GM23338 (cell line): Measurements from ENCODE around the gene DNAH6. TPM values are rescaled to one million over a fixed set of nuclear protein-coding genes. Genes with fewer than 3 reads are reported as not detected.

Experiments
- ATAC-seq: fragments of 200-7000 bp; cut with Tn5 transposase; 3 replicates; pipeline ENCODE4 v1.9.1; 2020
- DNase-seq: peaks from one replicate; pipeline ENCODE4 v3.0.0-alpha.2; 2015; ENCODE audit warnings: low spot score
- H2AFZ ChIP-seq: fragments of 200-600 bp; sonication (generic); 2 replicates; pipeline ENCODE4 v1.8.0; 2016; ENCODE audit warnings: antibody characterized with exemption, mild to moderate bottlenecking, moderate library complexity
- H3F3A ChIP-seq: fragments of 200-600 bp; sonication (generic); replicated peaks from 2 replicates; pipeline ENCODE4 v1.8.0; 2017; ENCODE audit warnings: antibody characterized with exemption, mixed run types, low read depth
- H3K27ac ChIP-seq: fragments of 200-600 bp; sonication (generic); 2 replicates; pipeline ENCODE4 v1.6.1; 2016; ENCODE audit warnings: low read depth
- H3K27me3 ChIP-seq: fragments of 200-600 bp; sonication (generic); 2 replicates; pipeline ENCODE4 v1.8.0; 2016; ENCODE audit warnings: mild to moderate bottlenecking, mixed run types, moderate library complexity; ENCODE audit not compliant: insufficient read depth
- H3K36me3 ChIP-seq: fragments of 200-600 bp; sonication (generic); 2 replicates; pipeline ENCODE4 v1.8.0; 2016; ENCODE audit warnings: mild to moderate bottlenecking; ENCODE audit not compliant: insufficient read depth
- H3K4me1 ChIP-seq: fragments of 200-600 bp; sonication (generic); 2 replicates; pipeline ENCODE4 v1.8.0; 2016; ENCODE audit warnings: mild to moderate bottlenecking, moderate library complexity; ENCODE audit not compliant: insufficient read depth
- H3K4me2 ChIP-seq: fragments of 200-600 bp; sonication (generic); 2 replicates; pipeline ENCODE4 v1.7.1; 2017; ENCODE audit warnings: mixed run types
- H3K4me3 ChIP-seq: fragments of 200-600 bp; sonication (generic); 2 replicates; pipeline ENCODE4 v1.6.1; 2016; ENCODE audit warnings: mixed run types
- H3K79me2 ChIP-seq: fragments of 200-600 bp; sonication (generic); replicated peaks from 2 replicates; pipeline ENCODE4 v1.8.0; 2017; ENCODE audit warnings: mild to moderate bottlenecking; ENCODE audit not compliant: insufficient read depth
- H3K9me2 ChIP-seq: fragments of 200-600 bp; sonication (generic); 2 replicates; pipeline ENCODE4 v1.8.0; 2017; ENCODE audit not compliant: insufficient read depth
- H4K20me1 ChIP-seq: fragments of 200-600 bp; sonication (generic); replicated peaks from 2 replicates; pipeline ENCODE4 v1.8.0; 2017; ENCODE audit warnings: mild to moderate bottlenecking; ENCODE audit not compliant: insufficient read depth
- H3K27ac Mint-ChIP-seq: 2 replicates; pipeline ENCODE4 v1.8.0; 2020; ENCODE audit warnings: inconsistent platforms, mild to moderate bottlenecking, moderate library complexity, mixed read lengths
- H3K27me3 Mint-ChIP-seq: 3 replicates; pipeline ENCODE4 v1.8.0; 2022; ENCODE audit warnings: low read depth, mild to moderate bottlenecking, moderate library complexity, mixed read lengths, inconsistent platforms; ENCODE audit not compliant: insufficient read depth, poor library complexity
- H3K36me3 Mint-ChIP-seq: 3 replicates; pipeline ENCODE4 v1.8.0; 2021; ENCODE audit warnings: low read depth, mild to moderate bottlenecking, inconsistent platforms, moderate library complexity, mixed read lengths
- H3K4me1 Mint-ChIP-seq: 3 replicates; pipeline ENCODE4 v1.8.0; 2020; ENCODE audit warnings: mild to moderate bottlenecking, inconsistent platforms, mixed read lengths
- H3K4me3 Mint-ChIP-seq: 3 replicates; pipeline ENCODE4 v1.8.0; 2021; ENCODE audit warnings: moderate library complexity, mild to moderate bottlenecking, inconsistent platforms, mixed read lengths
- H3K9me3 Mint-ChIP-seq: 3 replicates; pipeline ENCODE4 v1.8.0; 2020; ENCODE audit warnings: moderate library complexity, mild to moderate bottlenecking, inconsistent platforms, mixed read lengths
- CREB1 ChIP-seq: fragments of 250-450 bp; sonication (Bioruptor Pico); IDR thresholded peaks from 2 replicates; pipeline ENCODE4 v1.5.0; 2020; ENCODE audit warnings: low read depth, mild to moderate bottlenecking, moderate library complexity
- CTCF ChIP-seq, 2 experiments: fragments of 200-600 bp in 1 of 2; sonication (generic) in 1 of 2; conservative IDR thresholded peaks; 2 replicates each; pipeline versions ENCODE4 v1.5.1 to v1.6.1; 2016 to 2017; ENCODE audit warnings: antibody characterized with exemption in 2 of 2, low read depth in 2 of 2, mild to moderate bottlenecking in 2 of 2, moderate library complexity in 1 of 2
- ETS1 ChIP-seq: IDR thresholded peaks from 2 replicates; pipeline ENCODE4 v1.6.1; 2016; ENCODE audit warnings: antibody characterized with exemption
- EZH2 ChIP-seq: fragments of 200-600 bp; sonication (generic); IDR thresholded peaks from one replicate; pipeline ENCODE4 v1.8.0; 2017; ENCODE audit warnings: antibody characterized with exemption, mild to moderate bottlenecking, low read depth; ENCODE audit not compliant: unreplicated experiment
- EZH2phosphoT487 ChIP-seq: fragments of 200-600 bp; sonication (generic); IDR thresholded peaks from one replicate; pipeline ENCODE4 v1.8.1; 2018; ENCODE audit warnings: antibody characterized with exemption; ENCODE audit not compliant: unreplicated experiment
- JUNB ChIP-seq: IDR thresholded peaks from one replicate; pipeline ENCODE4 v1.6.1; 2016; ENCODE audit warnings: antibody characterized with exemption; ENCODE audit not compliant: unreplicated experiment
- NANOG ChIP-seq: IDR thresholded peaks from 2 replicates; pipeline ENCODE4 v1.6.1; 2016; ENCODE audit warnings: antibody characterized with exemption, borderline replicate concordance
- POLR2AphosphoS5 ChIP-seq: IDR thresholded peaks from 2 replicates; pipeline ENCODE4 v1.6.1; 2016; ENCODE audit warnings: antibody characterized with exemption, low read depth
- REST ChIP-seq: IDR thresholded peaks from one replicate; pipeline ENCODE4 v1.6.1; 2018; ENCODE audit warnings: antibody characterized with exemption; ENCODE audit not compliant: unreplicated experiment
- STAT1 ChIP-seq: IDR thresholded peaks from one replicate; pipeline ENCODE4 v1.6.1; 2016; ENCODE audit warnings: antibody characterized with exemption; ENCODE audit not compliant: unreplicated experiment
- ZNF114 ChIP-seq: fragments of 250-450 bp; sonication (Bioruptor Pico); IDR thresholded peaks from 2 replicates; pipeline ENCODE4 v1.5.0; 2020; ENCODE audit warnings: mild to moderate bottlenecking, moderate library complexity
- ZNF331 ChIP-seq: fragments of 250-450 bp; sonication (Bioruptor Pico); IDR thresholded peaks from 2 replicates; pipeline ENCODE4 v1.5.0; 2020; ENCODE audit warnings: low read depth, mild to moderate bottlenecking, moderate library complexity
- ZNF462 ChIP-seq: fragments of 250-450 bp; sonication (Bioruptor Pico); IDR thresholded peaks from 2 replicates; pipeline ENCODE4 v1.5.0; 2020; ENCODE audit warnings: mild to moderate bottlenecking, moderate library complexity
- polyA plus RNA-seq: library from polyadenylated mRNA; unstranded; fragments of >200 nt; fragmentation: Nextera tagmentation; extraction: Ambion mirVana; gene quantifications from 2 replicates; pipeline ENCODE4 v1.2.1, GENCODE V29; 2016
- total RNA-seq: library from RNA; depleted of rRNA; stranded (reverse); fragments of >200 nt; shearing (Covaris generic); gene quantifications from 2 replicates; pipeline ENCODE4 v1.2.3, GENCODE V29; 2014

Gene DNAH6
- total and polyA plus RNA-seq, 2 experiments from 2014 or later: 0.27 to 0.31 TPM

GRCh38 chr2:84816426-84817026, 300.2 kb downstream of the DNAH6 start:
- Histone ChIP-seq H4K20me1 (no peaks in the 10 kb centered on the region), H3K9me2 (peaks cover 7% of the 10 kb centered on the region; the same call in 1 of the 2 replicates), H3K79me2 (no peaks in the 10 kb centered on the region), H3K4me2 (no peak overlapping the region), H3K27ac (no peak overlapping the region), H3K36me3 (no peaks in the 10 kb centered on the region; the same call in 1 of the 2 replicates), H3K27me3 (no peaks in the 10 kb centered on the region), H2AFZ (no peak overlapping the region), H3F3A (no peaks in the 10 kb centered on the region), H3K4me3 (no peak overlapping the region), H3K4me1 (no peaks in the 10 kb centered on the region)
- Mint-ChIP-seq H3K27ac (no peak overlapping the region), H3K4me1 (0 out of 3 replicates have a peak, but pooled peaks cover 3% of the 10 kb centered on the region), H3K36me3 (no peaks in the 10 kb centered on the region), H3K4me3 (no peak overlapping the region), H3K27me3 (peaks cover 8% of the 10 kb centered on the region), H3K9me3 (no peaks in the 10 kb centered on the region)
- DNase-seq (no peak), ATAC-seq (no peak)
- TF ChIP-seq ZNF331 (CRISPR knock-in tag) (no peak), STAT1 (no peak), JUNB (no peak), ZNF114 (CRISPR knock-in tag) (no peak), REST (no peak), CREB1 (CRISPR knock-in tag) (no peak), ETS1 (no peak), CTCF (conservative IDR thresholded peaks at IDR 0.05; ENCODE audit: low read depth in 2 of 2) (no peak), EZH2phosphoT487 (no peak), POLR2AphosphoS5 (no peak), EZH2 (no peak), ZNF462 (CRISPR knock-in tag) (no peak), NANOG (no peak)
